ENCODE data around the gene PACS1. TPM values are rescaled to one million over a fixed set of nuclear protein-coding genes. Genes with fewer than 3 reads are reported as not detected.

PACS1 gene
- total RNA-seq, 2 experiments from 2014 or later: 179 to 183 TPM

DNA sequence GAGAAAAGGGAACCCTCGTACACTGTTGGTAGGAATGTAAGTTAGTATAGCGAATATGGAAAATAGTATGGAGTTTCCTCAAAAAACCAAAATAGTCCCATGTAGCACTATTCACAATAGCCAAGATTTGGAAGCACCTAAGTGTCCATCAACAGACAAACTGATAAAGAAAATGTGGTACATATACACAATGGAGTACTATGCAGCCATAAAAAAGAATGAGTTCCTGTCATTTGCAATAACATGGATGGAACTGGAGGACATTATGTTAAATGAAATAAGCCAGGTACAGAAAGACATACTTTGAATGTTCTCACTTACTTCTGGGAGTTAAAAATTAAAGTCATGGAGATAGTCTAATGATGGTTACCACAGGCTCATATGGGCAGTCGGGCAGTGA, 134.3 kb downstream of the PACS1 start:
- ATAC-seq (ENCODE audit: poor library complexity): no peak
- POLR2A ChIA-PET: no interaction called here

DNA sequence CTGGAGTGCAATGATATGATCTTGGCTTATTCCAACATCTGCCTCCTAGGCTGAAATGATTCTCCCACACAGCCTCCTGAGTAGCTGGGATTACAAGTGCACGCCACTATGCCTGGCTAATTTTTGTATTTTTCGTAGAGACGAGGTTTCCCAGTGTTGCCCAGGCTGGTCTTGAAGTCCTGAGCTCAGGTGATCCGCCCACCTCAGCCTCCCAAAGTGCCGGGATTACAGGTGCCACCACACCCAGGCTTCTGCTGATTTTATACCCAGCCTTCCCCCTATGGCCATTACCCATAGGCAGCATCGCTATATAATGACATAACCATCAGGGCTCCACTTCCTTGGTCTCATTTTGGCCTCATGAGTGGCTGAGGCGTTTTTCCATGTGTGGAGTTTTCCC, 137.7 kb downstream of the PACS1 start:
- DNase-seq (no peak), ATAC-seq (ENCODE audit: poor library complexity) (no peak)
- Histone ChIP-seq H3K27me3 (ENCODE audit: control insufficient read depth in 1 of 2, insufficient read depth in 2 of 2, low read length in 2 of 2) (no peaks in the 10 kb centered on the region), H3K36me3 (ENCODE audit: insufficient read depth, low read length) (peaks cover 28% of the 10 kb centered on the region), H3K9me3 (ENCODE audit: control insufficient read depth in 1 of 2, insufficient read depth in 1 of 2, low read length in 2 of 2) (no peaks in the 10 kb centered on the region), H3K4me3 (ENCODE audit: low read length) (no peak overlapping the region), H3K4me1 (ENCODE audit: insufficient read depth, low read length) (no peaks in the 10 kb centered on the region), H3K27ac (ENCODE audit: low read depth in 1 of 2, low read length in 2 of 2) (no peak overlapping the region)
- POLR2A ChIA-PET: no interaction called here
- no peaks in the 10 kb centered on the region for H3K4me1 Mint-ChIP-seq (ENCODE audit: low read depth)
- no peaks in the 10 kb centered on the region for H3K9me3 Mint-ChIP-seq
- no peak overlapping the region for H3K4me3 Mint-ChIP-seq
- intact Hi-C loops (cut with DNase I, micrococcal nuclease): no loop called here
- CTCF ChIA-PET: no interaction called here
- no peaks in the 10 kb centered on the region for H3K27me3 Mint-ChIP-seq
- TF ChIP-seq, protein P1, sequence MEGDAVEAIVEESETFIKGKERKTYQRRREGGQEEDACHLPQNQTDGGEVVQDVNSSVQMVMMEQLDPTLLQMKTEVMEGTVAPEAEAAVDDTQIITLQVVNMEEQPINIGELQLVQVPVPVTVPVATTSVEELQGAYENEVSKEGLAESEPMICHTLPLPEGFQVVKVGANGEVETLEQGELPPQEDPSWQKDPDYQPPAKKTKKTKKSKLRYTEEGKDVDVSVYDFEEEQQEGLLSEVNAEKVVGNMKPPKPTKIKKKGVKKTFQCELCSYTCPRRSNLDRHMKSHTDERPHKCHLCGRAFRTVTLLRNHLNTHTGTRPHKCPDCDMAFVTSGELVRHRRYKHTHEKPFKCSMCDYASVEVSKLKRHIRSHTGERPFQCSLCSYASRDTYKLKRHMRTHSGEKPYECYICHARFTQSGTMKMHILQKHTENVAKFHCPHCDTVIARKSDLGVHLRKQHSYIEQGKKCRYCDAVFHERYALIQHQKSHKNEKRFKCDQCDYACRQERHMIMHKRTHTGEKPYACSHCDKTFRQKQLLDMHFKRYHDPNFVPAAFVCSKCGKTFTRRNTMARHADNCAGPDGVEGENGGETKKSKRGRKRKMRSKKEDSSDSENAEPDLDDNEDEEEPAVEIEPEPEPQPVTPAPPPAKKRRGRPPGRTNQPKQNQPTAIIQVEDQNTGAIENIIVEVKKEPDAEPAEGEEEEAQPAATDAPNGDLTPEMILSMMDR (IDR thresholded peaks at IDR 0.05): no peak
- H3K36me3 Mint-ChIP-seq (ENCODE audit: low read depth): peaks cover 53% of the 10 kb centered on the region
- peak overlapping the region; percentile 33 for H3K27ac Mint-ChIP-seq

More for the DNA sequence above, 134.3 kb downstream of the PACS1 start:
- intact Hi-C loops (cut with DNase I, micrococcal nuclease): no loop called here
- Histone ChIP-seq H3K4me1 (ENCODE audit: insufficient read depth, low read length) (no peaks in the 10 kb centered on the region), H3K9me3 (ENCODE audit: control insufficient read depth in 1 of 2, insufficient read depth in 1 of 2, low read length in 2 of 2) (peaks cover 0 to 10% of the 10 kb centered on the region in 2 experiments), H3K27ac (ENCODE audit: low read depth in 1 of 2, low read length in 2 of 2) (no peak overlapping the region), H3K36me3 (ENCODE audit: insufficient read depth, low read length) (peaks cover 16% of the 10 kb centered on the region), H3K4me3 (ENCODE audit: low read length) (no peak overlapping the region), H3K27me3 (ENCODE audit: control insufficient read depth in 1 of 2, insufficient read depth in 2 of 2, low read length in 2 of 2) (no peaks in the 10 kb centered on the region)
- peaks cover 2% of the 10 kb centered on the region for H3K9me3 Mint-ChIP-seq
- CTCF ChIA-PET: no interaction called here
- no peak overlapping the region for H3K4me3 Mint-ChIP-seq
- DNase-seq: no peak
- H3K36me3 Mint-ChIP-seq (ENCODE audit: low read depth): peaks cover 53% of the 10 kb centered on the region
- no peak overlapping the region for H3K27ac Mint-ChIP-seq
- no peaks in the 10 kb centered on the region for H3K4me1 Mint-ChIP-seq (ENCODE audit: low read depth)
- TF ChIP-seq, protein P1 (IDR thresholded peaks at IDR 0.05): no peak
- no peaks in the 10 kb centered on the region for H3K27me3 Mint-ChIP-seq

DNA sequence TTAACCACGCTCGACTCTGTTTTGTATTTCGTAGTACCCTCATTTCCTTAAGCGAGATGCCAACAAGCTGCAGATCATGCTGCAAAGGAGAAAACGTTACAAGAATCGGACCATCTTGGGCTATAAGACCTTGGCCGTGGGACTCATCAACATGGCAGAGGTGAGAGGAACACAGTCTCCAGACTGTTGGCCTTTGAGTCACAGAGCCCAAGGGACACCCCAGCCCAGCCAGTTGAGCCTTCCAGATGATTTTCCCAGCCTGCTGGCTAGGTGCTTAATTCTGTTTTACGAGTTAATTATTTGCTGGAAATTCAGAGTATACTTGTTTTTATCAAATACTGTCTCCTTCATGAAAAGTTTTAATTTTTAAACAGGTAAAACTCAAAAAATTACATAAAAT, 141.0 kb downstream of the PACS1 start:
- intact Hi-C loops (cut with DNase I, micrococcal nuclease): no loop called here
- Histone ChIP-seq H3K27me3 (ENCODE audit: control insufficient read depth in 1 of 2, insufficient read depth in 2 of 2, low read length in 2 of 2) (no peaks in the 10 kb centered on the region), H3K36me3 (ENCODE audit: insufficient read depth, low read length) (peaks cover 44% of the 10 kb centered on the region), H3K4me1 (ENCODE audit: insufficient read depth, low read length) (no peaks in the 10 kb centered on the region), H3K4me3 (ENCODE audit: low read length) (no peak overlapping the region), H3K9me3 (ENCODE audit: control insufficient read depth in 1 of 2, insufficient read depth in 1 of 2, low read length in 2 of 2) (no peaks in the 10 kb centered on the region), H3K27ac (ENCODE audit: low read depth in 1 of 2, low read length in 2 of 2) (no peak overlapping the region)
- ATAC-seq (ENCODE audit: poor library complexity) (no peak), DNase-seq (no peak)
- Mint-ChIP-seq H3K36me3 (ENCODE audit: low read depth) (peaks cover 61% of the 10 kb centered on the region), H3K9me3 (no peaks in the 10 kb centered on the region), H3K4me1 (ENCODE audit: low read depth) (no peaks in the 10 kb centered on the region), H3K27ac (peak overlapping the region; percentile 4), H3K4me3 (no peak overlapping the region), H3K27me3 (no peaks in the 10 kb centered on the region)
- ChIA-PET CTCF (no interaction called here), POLR2A (no interaction called here)
- TF ChIP-seq, protein P1 (IDR thresholded peaks at IDR 0.05): no peak

Measured in CD4-positive, alpha-beta T cell (primary cell).